MV-4-11 (cell line): ENCODE data around the gene PLAC1.

Experiments used
- DNase-seq: peaks from one replicate; lab custom pipeline; 2025; lab: John Stamatoyannopoulos, UW

PLAC1 gene

DNA sequence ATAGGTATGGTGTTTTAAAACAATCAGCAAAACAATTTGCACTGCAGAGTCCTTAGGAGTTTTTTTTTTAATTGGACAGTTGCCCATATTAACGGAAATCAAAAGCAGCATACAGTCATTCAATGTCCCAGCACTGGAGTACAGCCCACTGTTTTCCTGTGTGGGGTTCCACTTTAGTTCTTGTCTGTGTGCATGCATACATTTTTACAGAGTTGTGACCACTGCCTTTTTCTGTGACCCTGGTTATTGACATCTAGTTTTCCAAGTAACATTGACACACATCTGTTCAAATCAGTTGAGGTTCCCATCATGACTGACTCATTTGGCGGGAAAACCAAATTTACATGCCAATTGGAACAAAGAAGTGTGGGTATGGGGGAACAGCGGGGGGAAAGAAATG lies 115.0 kb downstream of the PLAC1 start:
- no peak for DNase-seq

DNA sequence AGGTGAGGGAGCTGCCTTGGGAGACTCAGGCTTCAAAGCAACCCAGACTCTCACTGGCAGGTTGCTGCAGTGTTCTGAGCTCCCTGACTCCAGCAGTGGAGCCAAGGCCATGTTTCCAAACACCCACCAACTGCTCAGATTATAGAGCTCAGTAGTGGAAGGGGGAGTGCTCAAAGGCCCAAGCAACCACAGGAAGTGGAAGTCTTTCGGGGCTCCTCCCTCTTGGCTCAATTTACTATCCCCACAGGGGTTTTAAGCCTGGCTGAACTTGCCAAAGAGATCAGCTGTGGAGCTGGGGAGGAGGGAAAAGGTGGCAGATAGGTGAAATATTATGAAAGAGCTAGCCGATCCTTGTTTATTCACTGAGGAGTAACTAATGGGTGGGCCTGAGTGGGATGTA lies 115.8 kb downstream of the PLAC1 start:
- DNase-seq: peak; percentile 56

DNA sequence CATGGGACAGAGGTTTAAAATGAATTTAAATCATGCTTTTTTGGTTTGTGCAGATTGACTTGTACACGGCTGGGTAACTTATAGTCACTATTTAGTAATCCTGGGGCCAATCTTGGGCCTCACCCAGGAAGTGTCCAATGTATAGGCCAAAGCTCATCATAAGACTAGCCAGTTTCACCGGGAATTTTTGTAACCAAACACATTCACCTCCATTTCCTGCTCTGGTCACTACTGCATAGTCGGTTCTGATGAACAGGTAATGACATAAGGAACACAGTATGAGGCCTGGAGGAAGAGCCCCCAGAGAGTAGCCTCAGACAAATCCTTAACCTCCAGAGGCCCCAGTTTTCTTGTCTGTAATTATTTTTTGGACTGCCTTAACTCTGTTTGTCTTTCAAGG lies 116.4 kb downstream of the PLAC1 start:
- DNase-seq: no peak

GRCh38 chrX:134538316-134538715 lies 120.0 kb downstream of the PLAC1 start:
- DNase-seq: no peak

GRCh38 chrX:134537179-134537955 lies 120.9 kb downstream of the PLAC1 start:
- DNase-seq: no peak

DNA sequence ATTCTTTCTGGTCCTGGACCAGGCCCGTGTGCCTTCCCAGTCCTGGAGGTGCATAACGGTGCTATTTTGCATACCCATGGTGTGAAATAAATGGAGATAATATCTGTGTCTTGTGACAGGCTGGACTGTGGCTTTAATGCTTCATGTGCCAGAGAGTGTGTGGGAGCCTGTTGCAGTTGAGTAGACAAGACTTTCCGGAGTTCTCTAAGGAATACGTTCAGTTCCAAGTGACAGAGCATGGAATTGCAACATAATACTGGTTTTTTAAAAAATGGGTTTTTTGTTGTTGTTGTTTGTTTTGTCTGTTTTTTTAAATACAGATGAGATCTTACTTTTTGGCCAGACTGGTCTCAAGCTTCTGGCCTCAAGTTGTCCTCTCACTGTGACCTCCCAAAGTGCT lies 124.3 kb downstream of the PLAC1 start:
- no peak for DNase-seq

DNA sequence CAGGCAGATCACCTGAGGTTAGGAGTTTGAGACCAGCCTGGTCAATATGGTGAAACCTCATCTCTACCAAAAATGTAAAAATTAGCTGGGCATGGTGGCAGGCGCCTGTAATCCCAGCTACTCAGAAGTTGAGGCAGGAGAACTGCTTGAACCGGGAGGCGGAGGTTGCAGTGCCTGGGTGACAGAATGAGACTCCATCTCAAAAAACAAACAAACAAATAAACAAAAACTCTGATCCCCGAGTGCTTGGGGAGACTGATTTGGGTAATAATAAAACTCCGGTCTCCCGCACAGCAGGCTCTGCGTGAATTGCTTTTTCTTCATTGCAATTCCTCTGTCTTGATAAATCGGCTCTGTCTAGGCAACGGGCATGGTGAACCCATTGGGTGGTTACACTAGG lies 124.9 kb downstream of the PLAC1 start:
- no peak for DNase-seq

DNA sequence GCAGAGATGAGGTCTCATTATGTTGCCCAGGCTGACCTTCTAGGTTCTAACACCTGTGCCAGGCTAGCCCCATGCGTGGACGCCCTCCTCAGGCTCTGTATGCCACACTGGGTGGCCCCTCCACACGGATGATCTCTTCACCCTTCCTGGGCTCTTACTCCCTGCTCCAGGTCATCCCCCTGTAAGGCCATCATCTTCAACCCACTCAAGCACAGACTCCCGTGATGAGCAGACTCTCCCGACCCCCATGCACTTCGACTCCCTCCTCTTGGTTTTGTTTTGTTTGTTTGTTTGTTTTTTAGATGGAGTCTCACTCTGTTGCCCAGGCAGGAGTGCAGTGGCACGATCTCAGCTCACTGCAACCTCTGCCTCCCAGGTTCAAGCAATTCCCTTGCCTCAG lies 127.4 kb downstream of the PLAC1 start:
- DNase-seq: no peak

DNA sequence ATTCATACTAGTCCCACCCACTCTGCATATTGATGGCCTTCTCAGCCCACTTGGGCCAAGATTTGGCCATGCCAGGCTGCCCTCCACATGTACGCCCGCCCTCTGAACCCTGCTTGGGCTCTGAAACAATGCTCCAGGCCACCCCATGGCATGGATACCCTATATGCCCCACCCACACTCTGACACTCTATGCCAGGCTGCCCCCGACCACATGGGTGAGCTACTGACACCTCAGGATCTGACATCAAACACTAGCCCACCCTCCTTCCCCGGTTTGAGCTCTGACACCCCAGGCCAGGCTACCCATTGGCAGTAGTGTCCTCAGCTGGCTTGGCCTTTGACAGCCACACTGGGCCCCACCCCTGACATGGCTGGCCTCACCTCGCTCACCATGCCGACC lies 128.8 kb downstream of the PLAC1 start:
- DNase-seq: no peak

DNA sequence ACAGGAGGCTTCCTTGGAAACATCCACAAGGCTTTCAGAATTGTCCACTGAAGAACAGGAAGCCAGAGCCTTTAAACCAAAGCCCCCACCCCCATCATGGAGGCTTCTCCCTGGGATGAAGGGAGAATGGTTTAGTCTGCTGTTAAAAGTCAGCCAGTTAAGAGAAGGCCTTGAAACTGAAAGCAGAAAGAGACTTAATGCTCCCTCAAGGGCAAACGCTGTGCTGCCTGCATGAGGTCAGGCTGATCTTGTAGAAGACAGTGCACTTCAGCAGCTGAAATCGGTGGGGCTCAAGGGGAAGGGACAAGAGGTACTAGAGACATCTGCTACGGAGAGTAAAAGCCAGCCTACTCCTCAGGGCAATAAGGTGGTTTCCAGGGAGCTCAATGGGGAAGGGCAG lies 129.3 kb downstream of the PLAC1 start:
- DNase-seq: peak; percentile 26

- no peak for DNase-seq
These were observed 131.9 kb downstream of the PLAC1 start for GRCh38 chrX:134526399-134526798.

DNA sequence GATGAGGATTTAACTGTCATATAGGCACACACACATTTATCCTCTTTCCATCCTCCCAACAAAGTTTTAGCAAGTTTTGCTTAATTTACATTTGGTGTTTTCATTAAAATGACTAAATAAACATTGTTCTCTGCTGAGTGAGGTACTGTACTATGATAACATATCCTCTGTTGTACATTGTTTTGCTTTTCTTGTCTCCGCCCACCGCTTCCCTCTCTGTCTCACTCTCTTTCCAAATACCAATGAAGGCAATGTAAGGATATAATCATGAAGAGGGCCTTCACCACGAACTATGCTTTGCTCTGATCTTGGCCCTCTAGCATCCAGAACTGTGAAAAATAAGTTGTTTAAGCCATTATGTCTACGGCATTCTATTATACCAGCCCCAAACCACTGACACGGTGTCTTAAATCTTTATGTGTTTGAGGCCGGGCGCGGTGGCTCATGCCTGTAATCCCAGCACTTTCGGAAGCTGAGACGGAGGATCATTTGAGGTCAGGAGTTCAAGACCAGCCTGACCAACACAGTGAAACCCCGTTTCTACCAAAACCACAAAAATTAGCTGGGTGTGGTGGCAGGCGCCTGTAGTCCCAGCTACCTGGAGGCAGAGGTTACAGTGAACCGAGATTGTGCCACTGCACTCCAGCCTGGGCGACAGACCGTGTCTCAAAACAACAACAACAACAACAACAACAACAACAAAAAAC lies 133.0 kb downstream of the PLAC1 start:
- peak; percentile 19 for DNase-seq

- DNase-seq: no peak
These were observed 134.1 kb downstream of the PLAC1 start for GRCh38 chrX:134524181-134524580.

DNA sequence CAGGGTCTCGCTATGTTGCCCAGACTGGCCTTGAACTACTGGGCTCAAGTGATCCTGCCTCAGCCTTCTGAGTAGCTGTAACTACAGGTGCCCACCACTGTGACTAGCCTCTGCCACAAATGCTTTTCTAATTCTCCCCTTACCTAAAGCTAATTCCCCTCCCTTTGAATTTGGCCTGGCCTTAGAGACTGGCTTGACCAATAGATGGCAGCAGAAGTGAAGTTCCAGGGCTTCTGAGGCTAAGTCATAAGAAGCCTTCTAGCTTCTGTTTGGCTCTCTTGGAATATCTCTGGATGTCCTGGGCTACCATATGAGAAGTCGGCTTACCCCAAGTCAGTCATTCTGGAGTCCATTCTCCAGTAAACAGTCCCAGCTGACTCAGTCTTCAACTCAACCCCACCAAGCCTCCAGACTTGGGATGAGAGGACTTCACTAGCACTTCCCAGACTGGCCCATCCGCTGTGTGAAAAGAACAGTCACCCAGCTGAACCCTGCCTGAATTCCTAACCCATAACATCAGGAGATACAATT lies 137.3 kb downstream of the PLAC1 start:
- peak; percentile 40 for DNase-seq
